NCI-H748 (cell line): ENCODE measurements around the gene SFXN5.
"Not testable (repeated sequence)": the region's sequence is repeated elsewhere in the genome, so short reads cannot be mapped to it uniquely, and the experiment has no call there.

ENCODE experiments used
- DNase-seq: peaks from one replicate; lab custom pipeline; 2025; ENCODE audit not compliant: unreplicated experiment; lab: John Stamatoyannopoulos, UW

SFXN5 gene, protein sequence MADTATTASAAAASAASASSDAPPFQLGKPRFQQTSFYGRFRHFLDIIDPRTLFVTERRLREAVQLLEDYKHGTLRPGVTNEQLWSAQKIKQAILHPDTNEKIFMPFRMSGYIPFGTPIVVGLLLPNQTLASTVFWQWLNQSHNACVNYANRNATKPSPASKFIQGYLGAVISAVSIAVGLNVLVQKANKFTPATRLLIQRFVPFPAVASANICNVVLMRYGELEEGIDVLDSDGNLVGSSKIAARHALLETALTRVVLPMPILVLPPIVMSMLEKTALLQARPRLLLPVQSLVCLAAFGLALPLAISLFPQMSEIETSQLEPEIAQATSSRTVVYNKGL

DNA sequence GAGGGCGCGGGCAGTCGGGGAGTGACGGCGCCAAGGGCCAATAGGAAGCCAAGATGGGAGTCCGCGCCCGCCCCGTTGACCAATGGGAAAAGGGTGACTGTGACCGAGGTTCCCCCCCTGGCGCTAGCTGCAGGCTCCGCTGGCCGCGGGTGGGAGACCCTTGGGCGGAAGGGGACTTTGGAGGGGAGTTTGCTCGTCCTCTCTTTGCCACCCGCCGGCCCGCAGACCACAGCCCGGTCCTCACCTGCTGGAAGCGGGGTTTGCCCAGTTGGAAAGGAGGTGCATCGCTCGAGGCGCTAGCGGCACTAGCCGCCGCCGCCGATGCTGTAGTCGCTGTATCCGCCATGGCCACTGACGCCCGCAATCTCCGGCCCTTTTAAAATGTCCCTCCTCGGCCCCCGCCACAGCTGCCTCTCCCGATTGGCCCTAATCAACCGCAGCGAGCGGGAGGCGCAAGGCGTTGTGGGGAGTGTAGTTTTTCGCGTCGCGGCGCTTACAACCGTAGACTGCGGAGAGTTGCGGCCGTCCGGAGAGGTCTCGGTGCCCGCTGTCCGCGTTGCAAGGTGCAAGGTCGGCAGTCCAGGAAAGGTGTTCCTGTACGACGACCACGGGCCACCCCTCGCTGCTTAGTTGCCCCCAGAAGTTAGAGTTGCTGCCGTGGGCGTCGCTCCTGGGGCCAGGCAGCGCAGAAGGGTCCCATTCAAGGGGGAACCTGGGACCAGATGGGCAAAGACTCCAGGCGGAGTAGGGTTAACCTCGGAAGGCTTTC, at the start of gene SFXN5:
Gene SFXN5, minus strand, starts transcription at position 353 of the 769 bp plus-strand sequence. Its CDS starts 7 bp downstream, at position 346.
- DNase-seq, result peak; percentile 92

DNA sequence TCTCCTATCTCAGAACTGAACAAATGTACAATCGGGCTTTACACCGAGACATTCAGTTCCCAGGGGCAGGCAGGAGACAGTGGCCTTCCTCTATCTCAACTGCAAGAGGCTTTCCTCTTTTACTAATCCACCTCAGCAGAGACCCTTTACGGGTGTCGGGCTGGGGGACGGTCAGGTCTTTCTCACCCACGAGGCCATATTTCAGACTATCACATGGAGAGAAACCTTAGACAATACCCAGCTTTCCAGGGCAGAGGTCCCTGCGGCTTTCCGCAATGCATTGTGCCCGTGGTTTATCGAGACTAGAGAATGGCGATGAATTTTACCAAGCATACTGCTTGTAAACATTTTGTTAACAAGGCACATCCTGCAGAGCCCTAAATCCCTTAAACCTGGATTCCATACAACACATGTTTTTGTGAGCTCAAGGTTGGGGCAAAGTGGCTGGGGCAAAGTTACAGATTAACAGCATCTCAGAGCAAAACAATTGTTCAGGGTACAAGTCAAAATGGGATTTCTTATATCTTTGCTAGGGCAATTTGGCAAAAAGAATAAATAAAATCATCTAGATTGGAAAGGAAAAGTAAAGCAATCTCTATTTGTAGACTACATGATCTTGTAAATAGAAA, 48.2 kb upstream of the SFXN5 start:
- not testable (repeated sequence) for DNase-seq

DNA sequence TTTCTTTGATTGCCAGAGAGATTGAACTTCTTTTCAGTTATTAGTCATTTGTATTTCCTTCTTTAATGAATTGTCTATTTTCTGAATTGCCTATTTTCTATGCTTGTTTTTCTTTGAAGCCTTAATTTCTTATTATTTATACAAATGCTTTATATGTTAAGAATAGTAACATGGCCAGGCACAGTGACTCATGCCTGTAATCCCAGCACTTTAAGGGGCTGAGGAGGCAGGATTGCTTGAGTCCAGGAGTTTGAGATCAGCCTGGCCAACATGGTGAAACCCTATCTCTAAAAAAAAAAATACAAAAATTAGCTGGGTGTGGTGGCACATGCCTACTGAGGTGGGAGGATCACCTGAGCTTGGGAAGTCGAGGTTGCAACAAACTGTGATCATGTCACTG, 45.9 kb upstream of the SFXN5 start:
- DNase-seq, result no peak

DNA sequence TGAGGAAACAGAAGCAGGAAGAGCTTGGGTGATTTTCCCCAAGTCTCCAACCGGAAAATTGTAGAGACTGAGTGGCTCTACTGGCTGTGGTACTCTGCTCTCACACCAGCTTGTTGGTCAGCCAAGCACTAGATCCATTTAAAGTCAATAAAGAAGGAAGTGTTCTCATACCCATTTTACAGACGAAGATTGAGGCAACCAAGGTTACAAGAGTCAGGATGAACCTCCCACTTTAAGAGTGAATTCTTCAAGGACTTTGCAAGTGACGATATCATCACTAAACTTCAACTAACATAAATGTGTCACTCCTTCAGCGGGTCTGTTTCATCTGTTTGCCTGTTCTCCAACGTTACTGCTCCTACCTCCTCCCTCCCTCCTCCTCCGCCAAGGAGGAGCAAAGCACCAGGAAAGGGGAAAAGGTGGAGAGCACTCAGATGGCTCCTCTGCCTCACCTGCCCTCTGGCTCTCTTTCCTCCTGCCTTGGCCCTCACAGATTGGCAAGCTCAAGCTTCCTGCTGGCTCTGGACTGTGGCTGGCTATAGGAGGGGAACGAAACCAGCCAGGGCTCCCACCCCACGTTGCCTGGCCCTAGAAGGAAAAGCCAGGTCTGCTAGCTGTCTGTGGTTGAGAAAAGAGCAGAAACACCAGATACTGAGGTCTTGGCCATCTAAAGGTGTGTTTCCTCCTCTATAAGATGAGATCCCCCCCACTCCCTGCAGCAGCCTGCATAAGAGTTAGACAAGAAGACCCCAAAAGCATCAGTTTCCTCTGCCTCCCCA, 44.9 kb upstream of the SFXN5 start:
- no peak for DNase-seq

DNA sequence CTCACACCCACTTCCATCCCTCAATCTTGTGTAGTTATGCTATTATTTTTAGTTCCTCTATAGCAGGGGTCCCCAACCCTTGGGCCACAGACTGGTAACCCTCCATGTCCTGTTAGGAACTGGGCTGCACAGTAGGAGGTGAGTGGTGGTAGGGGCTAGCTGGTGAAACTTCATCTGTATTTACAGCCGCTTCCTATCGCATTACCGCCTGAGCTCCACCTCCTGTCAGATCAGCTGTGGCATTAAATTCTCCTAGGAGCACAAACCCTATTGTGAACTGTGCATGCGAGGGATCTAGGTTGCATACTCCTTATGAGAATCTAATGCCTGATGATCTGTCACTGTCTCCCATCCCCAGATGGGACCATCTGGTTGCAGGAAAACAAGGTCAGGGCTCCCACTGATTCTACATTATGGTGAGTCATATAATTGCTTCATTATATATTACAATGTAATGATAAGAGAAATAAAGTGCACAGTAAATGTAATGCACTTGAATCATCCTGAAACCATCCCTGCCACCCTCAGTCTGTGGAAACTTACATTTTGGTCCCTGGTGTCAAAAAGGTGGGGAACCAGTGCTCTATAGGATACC, 42.9 kb upstream of the SFXN5 start:
- peak; percentile 19 for DNase-seq

DNA sequence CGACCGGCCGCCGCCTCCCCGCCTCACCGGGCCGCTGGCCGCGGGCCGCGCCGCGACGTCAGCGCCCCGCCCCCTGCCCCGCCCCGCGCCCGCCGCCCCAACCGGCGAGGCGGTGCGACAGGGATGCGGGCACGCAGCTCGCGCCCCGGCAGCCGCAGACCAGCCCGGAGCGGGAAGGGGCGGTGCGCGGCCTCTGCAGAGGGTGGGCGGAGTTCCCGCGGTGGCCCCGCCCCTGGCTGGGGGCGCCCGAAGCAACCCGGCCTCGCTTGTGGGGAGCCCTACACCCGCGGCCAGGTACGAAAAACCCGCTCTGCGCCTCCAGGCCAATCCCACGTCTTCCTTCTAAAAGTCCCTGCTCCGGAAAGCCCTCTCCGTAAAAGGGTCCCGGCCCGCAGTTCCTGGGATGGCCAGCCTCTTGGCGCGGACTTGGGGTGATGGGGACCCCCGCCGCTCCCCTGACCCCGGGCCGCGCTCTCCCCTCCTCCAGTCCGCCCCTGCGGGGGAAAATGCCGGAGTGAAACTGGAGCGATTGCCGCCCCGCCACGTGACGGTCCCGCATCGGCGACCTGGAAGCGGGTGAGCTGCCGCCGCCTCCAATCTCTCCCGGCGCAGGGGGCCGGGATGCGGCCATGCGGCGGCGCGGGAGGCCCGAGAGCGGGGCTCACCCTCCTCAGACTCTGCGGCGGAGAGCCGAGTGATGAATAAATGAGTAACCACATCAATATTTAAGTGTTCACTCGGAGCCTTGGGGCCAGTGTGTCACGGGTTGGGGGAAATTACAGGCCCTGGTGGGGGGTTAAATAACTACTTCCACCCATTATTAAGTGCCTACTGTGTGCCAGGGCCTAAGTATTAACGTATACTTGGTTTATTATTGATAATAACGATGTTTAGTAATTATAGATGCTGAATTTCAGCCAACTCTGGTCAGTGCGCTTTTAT, 41.7 kb upstream of the SFXN5 start, which contains the start of gene RAB11FIP5:
Gene RAB11FIP5, minus strand, starts transcription at position 36 of the 942 bp plus-strand sequence. CDS start 171 bp downstream, outside the sequence.
- DNase-seq, result peak; percentile 66

DNA sequence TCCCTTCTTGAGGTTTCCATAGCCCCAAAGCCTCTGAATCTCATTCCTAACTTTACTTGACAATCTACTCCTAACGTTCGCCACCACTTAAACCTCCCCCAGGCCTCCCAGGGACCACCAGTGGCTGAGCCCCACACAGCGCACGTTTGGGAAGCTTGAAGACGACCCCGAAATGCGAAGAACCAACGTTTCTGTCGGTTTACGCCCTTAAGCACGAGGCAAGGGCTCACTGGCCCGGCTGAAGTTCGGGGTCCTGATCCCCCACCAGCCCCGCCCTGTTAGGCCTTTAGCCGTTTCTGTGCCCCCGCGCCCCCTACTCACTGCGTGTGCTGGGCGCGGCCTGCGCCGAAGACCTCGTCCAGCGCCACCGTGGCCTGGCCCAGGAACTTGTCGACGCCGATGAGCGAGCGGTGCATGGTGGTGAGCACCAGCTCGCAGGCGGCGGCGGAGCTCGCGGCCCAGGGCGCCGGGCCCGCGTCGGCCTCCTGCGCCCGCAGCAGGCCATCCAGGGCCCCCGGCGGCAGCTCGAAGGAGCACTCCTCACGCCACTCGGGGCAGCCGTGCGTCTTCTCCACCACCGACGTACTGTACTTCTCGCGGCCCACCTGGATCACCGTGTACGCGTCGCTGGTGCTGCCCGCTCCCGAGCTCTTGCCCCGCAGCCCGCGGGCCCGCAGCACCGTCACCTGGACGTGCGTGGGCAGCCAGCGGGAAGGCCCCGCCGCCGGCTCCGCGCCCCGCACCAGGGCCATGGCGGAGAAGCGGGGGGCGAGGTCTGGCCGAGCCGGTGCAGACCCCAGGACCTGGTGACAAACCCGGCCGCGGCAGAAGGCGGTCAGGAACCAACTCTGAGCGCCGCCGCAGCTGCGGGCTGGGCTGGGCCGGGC, 40.8 kb upstream of the SFXN5 start:
- DNase-seq, result peak; percentile 48

DNA sequence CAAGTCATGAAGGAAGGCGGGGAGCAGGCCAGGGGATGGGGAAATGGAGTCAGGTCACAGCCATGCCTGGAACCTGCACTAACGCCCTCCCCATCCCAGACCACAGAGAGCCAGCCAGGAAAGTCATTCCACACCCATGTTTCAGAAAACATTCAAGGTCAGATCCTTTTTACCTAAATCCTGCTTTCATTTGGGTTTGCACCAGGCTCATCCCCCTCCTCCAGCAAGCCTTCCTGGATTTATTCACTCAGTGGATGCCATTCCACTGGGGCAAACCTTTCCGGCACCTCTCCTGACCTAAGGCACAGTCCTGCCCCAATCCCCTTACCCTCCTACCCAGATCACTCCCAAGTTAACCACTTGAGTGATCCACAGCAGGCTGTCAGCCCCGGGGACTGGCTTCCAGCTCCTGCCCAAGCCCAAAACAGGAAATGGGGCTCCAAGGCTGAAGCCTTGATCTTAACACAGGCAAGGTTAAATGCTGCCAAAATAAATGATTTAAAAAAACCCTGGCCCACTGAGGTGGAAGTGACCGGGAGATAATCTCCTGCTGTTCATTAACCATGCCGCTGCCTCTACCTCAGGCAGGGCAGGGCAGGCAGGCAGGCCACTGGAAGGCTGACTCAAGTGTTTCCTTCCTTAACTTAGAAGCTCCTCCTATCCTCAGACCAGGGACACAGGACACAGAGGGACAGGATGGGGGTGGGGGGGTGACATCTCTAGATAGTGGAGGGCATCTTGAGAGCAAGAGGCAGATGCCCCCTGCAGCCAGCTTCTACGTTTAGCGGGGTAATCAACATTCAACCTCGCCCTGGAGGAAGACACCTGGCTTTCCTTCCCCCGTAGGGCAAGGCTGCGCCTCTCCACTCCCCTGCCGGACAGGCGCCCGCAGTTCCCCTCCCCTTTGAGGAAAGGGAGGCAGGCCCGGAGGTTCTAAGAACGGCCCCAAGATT, 39.8 kb upstream of the SFXN5 start:
- DNase-seq, result peak; percentile 29

DNA sequence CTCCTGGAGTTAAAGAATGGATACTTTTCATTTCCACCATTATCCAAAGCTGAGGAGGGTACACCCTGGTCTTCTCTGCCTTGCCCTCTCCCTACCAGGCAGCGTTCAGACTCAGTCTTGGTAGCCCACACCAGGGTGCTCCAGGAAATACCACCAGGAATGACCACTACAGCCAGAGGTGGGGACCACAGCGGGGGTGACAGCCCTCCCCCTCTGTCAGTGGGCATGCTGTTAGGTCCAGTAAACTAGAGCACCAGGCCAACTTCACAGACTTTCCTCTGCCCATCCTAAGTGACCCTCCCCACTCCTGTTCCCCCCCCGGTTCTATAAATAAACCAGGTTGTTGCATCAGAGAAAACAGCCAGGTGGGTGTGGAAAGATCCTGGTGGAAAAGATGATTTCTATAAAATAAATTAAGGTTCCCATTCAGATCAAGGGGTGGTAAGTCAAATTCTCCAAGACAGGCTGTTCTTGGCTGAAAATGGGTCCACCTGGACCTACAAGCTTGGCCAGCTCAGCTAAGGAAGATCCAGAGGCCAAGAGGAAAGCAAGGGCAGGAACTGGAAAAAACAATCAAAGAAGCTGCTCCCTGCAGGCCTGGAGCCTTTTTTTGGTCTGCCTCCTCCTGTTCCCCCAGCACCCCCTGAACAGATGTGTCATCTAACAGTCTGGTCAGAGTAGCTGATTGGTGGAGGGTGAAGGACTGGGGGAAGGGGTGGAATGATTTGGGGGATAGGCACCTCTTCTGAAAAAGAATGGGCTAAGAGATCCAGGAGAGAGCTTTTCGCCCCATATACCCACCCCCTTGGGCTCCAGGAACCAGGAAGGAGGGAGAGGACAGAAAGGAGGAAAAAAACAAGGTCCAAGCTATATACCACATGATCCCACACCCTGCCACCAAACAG, 38.9 kb upstream of the SFXN5 start:
- DNase-seq, result no peak

DNA sequence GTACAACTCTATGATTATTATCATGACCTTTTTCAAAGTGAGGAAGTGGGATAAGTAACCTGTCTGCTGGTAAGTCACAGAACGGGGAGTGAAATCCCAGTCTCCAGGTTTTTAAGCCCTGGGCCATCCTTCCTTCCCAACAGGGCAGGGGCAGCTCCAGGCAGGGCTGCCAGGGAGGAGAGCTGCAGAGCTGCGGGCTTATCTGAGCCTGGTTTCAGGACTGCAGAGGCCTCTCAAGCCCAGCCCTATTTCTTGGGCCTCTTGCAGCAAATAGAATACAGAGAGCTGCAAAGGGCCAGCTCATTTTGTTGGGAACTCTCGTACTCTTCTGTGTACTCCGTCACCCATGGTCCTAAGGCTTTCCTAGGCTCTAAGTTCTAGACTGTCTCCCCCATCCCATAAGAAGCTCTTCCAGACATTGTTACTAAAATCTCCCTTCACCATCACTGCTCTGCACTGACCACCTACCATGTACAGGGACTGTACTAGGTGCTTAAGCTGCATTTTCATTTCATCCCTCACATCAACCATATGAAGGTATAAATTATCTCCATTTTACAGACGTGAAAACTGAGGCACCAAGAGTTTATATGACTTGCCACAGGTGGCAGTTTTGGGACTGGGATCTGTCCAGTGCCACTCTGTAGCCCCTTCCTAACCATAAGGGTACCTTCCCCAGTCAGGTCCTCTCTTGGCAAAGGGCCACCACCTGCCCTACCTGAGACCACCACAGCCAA, 38.1 kb upstream of the SFXN5 start:
- no peak for DNase-seq

DNA sequence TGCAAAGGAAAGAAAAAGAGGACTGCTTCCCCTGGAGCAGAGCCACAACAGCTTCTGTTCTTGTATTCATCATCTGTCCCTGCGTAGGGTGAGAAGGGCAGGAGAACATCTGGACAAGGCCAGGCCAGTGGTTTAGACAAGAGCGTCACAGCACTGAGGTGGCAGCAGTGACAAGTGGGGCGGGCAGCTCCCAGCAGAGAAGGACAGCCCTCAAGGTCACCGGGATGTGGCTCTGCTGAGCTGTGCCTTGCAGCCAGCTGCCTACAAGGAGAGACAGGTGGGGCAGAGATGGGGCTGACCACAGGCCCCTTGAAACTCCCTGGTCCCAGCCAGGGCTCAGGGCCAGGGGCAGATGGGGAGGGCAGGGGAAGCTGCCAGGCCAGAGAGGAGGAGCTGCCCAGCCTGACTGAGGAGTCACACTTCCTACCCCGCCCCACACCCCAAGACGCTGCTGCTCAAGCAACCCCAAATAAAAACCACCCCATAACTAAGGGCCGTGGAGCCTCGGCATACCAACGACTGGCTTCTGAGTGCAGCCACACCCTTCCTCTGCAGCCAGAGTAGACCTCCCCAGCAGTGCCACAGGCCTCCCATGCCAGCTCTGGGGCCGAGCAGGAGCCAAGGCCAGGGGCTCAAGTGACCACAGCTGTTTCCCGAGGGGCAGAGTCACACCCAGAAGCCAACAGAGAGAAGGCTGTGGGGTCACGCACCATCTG, 35.9 kb upstream of the SFXN5 start:
- DNase-seq, result no peak

DNA sequence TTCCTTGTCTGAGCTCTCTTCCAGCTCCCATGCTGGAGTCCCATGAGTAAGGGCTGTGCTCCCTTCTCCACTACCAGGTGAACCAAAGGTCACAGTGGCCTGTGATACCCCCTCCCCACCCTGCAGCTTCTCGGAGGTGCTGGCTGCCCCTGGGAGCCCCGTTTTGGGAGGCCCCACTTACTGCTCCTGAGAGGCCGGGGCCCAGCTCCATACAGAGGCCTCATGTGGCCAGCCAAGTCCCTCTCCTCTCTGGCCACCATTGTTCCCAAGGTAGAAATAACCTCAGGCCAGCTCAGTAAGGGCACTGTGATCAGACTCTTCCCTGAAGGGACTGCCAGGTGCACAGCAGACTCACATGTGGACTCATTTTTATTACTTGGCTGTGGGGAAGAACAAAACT, 35.3 kb upstream of the SFXN5 start:
- no peak for DNase-seq

DNA sequence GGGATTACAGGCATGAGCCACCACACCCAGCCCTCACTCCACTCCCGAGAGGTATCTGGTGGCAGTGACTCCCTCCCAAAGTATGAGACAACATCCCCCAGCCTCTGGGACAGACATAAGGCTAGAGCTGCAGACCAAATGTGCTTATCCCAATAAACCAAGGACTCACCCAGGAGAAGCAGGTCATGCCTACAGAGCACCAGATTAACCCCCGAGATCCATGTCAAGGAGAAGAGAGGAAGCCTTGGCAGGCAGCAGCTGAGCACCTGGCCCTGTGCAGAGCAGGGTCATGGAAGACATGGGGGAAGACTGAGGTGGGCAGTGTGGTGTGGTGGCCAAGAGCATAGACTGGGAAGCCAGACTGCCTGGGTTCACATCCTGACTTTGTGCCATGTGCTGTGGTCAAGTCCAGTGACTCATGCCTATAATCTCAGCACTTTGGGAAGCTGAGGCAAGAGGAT, 34.0 kb upstream of the SFXN5 start:
- no peak for DNase-seq

DNA sequence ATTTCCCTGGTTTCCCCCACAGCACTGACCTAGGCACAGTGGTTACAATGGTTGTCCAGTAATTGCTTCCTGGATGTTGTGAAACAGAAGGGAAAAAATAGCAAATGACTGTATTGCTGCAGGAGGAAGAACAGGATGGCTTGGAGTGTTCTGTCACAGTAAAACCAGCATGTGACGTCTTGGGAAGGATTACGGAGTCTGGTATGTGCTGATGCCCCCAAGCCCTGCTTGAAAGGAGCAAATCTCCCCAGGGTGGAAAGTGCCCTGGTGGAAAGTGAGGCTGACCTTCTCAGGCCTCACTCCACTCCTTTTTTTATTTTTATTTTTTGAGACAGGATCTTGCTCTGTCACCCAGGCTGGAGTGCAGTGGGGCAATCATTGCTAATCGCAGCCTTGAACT, 33.4 kb upstream of the SFXN5 start:
- no peak for DNase-seq

DNA sequence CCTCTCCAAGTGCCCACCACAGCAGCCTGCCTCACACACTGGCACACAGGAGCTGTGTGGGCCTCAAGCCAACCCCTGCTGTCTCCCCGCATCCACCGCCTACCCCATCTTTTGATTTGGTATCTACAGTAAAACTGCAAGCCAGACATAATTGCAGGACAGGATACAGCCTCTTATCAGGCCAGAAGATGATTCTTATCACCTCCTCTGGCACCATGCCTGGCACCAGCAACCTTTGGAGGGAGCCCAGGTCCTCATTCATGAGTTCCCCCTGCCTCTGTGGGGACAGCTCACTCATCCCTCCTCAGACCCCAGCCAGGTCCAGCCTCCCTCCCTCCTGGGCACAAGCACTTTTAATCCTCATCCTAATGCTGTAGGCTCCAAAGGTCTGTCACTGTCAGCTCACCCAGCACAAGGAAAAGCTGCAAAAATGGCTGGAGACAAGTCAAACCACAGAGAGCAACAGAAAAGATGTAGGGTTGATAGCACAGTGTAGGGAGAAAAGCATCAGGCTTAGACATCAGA, 31.6 kb upstream of the SFXN5 start:
- DNase-seq, result no peak
